Fibroblast of peridontal ligament (primary cell): ENCODE measurements around the gene PATJ.
A peak's percentile ranks its signal among the peaks of the same experiment; 100 is the strongest.
"Not testable (repeated sequence)": the region's sequence is repeated elsewhere in the genome, so short reads cannot be mapped to it uniquely, and the experiment has no call there.

ENCODE experiments used
- DNase-seq: peaks from one replicate; pipeline ENCODE4 v3.0.0-alpha.2; 2010; ENCODE audit errors: extremely low read depth

PATJ gene

DNA sequence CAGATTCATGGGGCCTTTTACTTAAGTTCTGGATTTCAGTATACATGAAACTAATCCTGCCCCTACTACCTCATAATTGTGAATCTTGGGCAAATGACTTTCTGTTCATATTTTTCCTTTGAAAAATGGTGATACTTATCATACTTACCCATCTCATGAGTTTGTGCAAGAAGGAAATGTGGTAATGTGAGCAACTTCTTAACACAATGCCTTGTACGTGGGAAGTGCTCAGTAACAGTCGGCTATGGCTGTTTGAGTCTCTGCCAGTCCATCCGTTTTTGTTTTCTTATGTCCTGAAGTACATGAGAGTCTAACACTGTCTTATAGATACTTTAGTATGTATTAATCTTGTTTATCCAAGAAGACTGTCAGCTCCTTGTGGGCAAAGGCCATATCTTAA, 86.5 kb downstream of the PATJ start:
- no peak for DNase-seq

DNA sequence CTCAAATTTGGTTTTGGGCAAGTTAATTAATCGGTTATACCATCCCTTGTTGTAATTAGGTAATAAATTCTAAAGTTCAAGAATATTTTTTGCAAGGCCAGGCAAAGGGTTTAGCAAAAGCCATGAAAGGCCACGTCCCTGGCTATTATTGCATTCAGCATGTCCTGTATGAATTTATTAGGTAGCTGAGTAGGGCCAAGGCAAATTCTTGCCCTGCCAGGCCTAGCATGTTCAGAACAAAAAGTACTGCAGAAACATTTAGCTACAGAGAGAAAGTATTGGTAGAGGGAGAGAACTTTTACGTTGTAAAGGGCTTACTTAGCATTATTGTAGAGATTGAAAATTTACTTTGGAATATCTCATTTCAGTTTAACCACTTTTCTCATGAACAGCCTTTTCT, 94.4 kb downstream of the PATJ start:
- no peak for DNase-seq

- not testable (repeated sequence) for DNase-seq
These were observed 95.3 kb downstream of the PATJ start for GRCh38 chr1:61837607-61838006.

DNA sequence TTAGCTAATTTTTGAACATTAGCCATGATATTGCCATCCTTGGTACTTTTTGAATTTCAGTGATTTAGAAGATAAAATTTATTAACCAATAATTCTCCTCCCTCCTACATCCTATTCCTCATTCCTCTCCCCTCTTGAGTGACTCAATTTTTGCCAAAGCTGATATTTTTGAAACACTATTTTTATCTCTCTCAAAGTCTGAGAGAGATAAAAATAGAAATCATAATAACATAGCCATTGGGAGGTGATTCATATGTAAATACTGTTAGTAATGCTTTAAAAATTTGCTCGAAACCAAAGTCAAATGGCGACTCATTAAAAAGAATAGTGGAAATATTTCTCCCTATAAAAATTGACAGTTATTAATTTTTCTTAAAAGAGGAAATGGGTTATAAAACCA, 97.4 kb downstream of the PATJ start:
- peak; percentile 74 for DNase-seq

GRCh38 chr1:61842036-61842435, 99.8 kb downstream of the PATJ start:
- DNase-seq = no peak

GRCh38 chr1:61842863-61843514, 100.7 kb downstream of the PATJ start:
- no peak for DNase-seq

DNA sequence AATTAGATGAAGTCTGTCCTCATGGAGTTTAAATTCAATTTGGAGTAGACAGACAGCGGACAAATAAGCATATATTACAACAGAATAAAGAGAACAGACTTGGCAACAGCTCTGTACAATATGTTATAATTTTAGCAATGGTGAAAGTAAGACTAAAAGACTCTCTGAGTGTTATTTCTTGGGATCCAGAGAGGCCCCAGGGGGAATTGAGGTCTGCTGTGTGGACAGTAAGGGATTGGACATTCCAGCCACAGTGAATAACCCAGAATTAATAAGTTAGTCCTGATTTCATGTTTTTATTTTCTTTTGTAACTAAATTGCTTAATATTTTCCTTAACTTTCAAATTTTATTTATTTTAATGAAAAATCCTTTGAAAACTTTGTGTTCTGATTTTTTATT, 101.7 kb downstream of the PATJ start:
- DNase-seq = peak; percentile 47

GRCh38 chr1:61844664-61845063, 102.4 kb downstream of the PATJ start:
- not testable (repeated sequence) for DNase-seq

DNA sequence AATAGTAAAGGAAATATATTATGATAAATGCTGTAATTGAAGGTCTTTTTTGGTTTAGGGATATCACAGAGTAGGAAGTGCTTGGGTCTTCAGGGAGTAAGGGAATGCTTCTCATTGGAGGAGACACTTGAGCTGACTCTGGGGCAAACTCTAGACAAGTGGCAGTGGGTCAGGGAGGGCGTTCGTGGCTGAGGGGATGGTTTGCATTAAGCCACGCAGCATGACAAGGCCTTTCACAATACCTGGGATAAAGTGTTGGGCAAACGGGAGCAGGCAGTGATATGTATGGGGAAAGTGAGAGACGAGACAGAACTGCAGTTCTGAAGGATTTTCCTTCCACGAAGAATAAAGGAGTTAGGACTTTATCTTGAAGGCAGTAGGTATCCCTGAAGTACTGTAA, 109.0 kb downstream of the PATJ start:
- DNase-seq = no peak

DNA sequence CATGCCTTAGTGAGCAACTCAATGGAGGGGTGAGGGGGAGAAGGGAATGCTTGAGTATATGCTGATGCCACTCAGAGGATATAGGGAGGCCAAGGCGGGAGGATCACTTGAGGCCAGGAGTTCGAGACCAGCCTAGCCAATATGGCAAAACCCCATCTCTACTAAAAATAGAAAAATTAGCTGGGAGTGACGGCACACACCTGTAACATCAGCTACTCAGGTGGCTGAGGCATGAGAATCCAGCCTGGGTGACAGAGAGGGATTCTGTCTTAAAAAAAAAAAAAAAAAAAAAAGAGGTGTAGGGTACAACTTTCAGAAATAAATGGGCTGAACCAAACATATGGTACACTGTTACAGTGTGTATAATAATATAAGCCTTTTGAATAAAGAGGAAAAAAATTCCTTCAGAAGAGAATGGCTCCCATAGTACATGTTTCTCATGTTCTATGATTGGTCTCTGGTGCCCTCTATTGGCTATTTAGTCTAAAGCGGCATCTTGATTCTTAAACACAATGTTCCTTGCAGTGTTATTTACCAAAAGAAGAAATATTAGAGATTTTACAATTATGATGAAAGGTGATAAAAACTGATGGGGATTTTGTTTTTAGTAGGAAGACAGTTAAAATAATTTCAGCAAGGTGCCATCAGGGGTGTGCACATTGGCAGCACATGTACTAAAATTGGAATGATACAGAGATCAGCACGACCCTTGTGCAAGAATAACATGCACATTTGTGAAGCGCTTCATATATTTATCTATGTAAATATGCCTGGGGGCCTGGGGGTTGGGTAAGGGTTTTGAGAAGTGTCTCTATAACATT, 109.8 kb downstream of the PATJ start:
- peak; percentile 92 for DNase-seq

- no peak for DNase-seq
These were observed 110.4 kb downstream of the PATJ start for GRCh38 chr1:61852670-61853015.

- peak; percentile 57 for DNase-seq
These were observed 111.3 kb downstream of the PATJ start for GRCh38 chr1:61853583-61853982.

DNA sequence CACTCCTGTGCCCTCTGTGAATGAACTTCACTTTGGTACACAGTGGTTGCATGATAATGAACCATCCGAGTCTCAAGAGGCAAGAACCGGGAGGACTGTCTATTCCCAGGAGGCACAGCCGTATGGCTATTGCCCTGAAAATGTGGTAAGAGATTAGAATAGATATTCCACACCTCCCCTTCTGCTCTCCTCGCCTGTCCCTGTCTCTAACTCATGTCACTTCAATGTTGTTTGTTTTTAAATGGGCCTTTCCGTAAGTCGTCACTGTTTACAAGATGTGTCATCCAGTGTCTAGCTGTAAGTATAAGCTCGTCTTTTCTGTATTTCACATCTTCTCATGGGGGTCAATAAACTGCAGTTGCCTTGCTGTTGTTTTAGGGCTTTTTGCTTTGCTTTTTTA, 122.2 kb downstream of the PATJ start:
- DNase-seq = no peak

- no peak for DNase-seq
These were observed 123.5 kb downstream of the PATJ start for GRCh38 chr1:61865646-61866220.

GRCh38 chr1:61869691-61870109, 127.4 kb downstream of the PATJ start:
- DNase-seq = no peak

- DNase-seq = no peak
These were observed 129.9 kb downstream of the PATJ start for GRCh38 chr1:61872206-61872605.

GRCh38 chr1:61873581-61873980, 131.3 kb downstream of the PATJ start:
- no peak for DNase-seq

- DNase-seq = no peak
These were observed 131.7 kb downstream of the PATJ start for GRCh38 chr1:61873994-61874393.

DNA sequence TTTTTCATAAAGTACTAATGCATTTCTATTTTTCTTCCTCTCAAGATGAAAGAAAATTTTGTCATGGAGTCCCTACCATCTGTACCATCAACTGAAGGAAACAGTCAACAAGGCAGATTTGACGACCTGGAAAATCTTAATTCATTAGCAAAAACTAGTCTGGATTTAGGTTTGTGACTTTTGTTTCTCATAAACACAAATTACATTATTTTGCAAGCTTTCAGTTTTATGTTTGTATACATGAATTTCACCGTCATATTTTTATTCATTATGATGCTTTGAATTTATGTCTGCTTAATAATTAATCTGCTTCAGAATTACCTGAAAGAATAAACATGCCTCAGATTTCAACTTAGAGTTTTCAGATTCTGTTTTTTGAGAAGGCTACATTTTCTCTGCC, 132.9 kb downstream of the PATJ start:
- no peak for DNase-seq

GRCh38 chr1:61879887-61880474, 137.7 kb downstream of the PATJ start:
- DNase-seq = not testable (repeated sequence)

DNA sequence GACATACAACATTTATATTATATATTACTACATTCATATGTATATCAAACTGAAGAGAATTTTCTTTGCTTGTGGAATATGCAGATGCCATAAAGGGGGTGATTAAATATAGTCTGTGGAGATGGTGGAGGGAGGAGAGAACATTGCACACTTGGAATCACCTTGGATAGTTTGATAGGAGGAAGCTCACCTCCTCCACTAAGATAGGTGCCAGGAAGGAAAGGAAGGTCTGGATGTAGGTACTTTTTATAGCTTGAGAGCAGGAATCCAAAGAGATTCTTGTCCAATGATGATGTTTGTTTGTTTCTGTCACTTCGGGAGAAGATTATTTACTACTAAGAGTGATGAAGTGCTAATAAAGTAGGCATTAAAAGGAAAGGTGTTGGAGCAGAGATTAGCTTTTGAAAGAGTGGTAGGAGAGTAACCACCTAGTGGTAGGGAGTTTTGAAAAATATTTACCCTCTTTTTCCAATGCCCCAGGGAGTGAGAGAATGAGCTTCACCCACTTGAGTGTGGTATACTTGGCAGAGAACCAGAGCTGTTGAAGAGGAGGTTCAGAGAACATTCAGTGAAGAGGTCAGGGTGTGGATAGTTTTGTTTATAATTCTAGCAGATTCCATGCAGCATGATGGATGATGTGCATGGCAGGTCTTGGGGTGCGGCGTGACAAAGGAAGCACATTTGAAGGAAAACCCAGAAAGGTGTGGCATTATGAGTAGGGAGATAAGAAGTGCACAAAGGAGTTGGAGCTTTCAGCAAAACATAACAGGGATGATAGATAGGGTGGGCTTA, 145.0 kb downstream of the PATJ start:
- no peak for DNase-seq
